T-helper 22 cell (primary cell): ENCODE measurements around the gene SAMD13.
"Not testable (repeated sequence)": the region's sequence is repeated elsewhere in the genome, so short reads cannot be mapped to it uniquely, and the experiment has no call there.

Source experiments
- DNase-seq: peaks from one replicate; pipeline ENCODE4 v3.0.0-alpha.2; 2020; ENCODE audit warnings: low read depth

Gene SAMD13

GRCh38 chr1:84286071-84286470 is 15.4 kb upstream of the SAMD13 start:
- DNase-seq, result no peak

DNA sequence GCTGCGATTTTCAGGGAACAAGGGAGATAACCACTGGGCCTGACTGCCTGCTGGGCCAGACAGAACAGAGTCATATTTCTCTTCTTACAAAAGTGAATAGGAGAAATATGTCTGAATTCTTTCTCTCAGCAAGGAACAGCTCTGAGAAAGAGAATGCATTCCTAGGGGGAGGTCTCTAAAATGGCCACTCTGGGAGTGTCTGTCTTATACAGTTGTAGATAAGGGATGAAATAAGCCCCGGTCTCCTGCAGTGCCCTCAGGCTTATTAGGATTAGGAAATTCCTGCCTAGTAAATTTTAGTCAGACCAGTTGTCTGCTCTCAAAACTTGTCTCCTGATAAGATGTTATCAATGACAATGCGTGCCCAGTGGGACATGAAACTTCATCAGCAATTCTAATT is 14.1 kb upstream of the SAMD13 start:
- not testable (repeated sequence) for DNase-seq

DNA sequence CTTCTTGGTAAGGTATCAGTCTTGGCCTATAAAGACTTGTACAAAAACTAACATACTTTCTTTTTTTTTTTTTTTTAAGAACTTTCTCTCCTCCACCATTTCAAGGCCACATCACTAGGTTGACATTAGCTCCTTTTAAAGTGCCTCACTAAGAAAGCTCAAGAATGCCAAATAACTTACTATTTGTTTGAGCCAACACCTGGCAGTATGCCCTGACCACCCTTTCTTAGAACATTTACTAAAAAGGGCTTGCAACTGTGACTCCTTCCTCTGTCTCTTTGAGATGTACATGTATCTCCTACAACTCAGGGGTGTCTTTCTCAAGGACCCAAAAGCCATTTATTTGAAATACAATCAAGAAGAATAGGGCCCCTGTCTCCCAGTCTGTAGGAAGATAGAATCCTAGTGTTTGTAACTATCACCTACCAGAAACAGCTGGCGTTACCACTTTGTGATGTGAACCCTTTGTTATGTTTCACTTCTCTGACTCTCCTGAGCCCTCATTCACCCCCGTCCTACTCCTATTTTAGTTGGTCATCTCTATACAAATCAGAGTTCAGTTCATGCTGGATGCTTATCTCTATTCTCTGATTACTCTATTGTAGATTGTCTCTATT is 12.2 kb upstream of the SAMD13 start:
- no peak for DNase-seq

DNA sequence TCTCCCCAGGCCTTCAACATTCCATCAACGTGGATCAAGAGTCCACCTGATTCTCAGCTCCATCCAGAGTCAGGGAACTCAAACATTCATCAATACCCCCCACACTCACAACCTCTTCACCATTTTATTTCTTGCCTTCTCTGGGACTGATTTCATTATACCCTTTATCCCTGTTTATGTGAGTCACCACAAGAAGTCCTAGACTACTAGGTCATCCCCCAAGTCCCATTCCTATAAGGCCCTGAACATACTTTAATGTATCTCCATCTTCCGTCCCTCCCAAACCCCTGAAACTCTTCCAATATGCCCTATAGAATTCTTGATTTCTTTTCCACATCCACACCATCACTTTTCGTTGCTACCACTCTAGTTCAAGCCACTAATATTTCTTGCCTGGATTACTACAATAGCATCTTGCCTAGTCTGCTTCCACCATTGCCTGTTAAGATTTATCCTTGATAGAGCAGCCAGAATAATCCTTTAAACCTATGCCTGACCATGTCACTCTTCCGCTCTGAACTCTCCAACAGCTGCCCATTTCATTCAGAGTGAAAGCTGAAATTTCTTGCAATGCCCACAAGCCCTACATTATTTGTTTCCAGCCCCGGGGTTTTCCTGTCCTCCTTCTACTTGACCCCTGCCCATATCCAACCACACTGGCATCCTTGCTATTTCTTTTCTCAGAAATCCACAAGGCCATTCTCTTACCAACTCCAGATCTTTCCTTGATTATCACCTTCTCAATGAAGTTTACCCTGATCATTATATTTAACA is 9.4 kb upstream of the SAMD13 start:
- DNase-seq, result no peak

- no peak for DNase-seq
Observed at GRCh38 chr1:84293766-84294165, 7.7 kb upstream of the SAMD13 start.

GRCh38 chr1:84294751-84295150 is 6.8 kb upstream of the SAMD13 start:
- DNase-seq, result no peak

DNA sequence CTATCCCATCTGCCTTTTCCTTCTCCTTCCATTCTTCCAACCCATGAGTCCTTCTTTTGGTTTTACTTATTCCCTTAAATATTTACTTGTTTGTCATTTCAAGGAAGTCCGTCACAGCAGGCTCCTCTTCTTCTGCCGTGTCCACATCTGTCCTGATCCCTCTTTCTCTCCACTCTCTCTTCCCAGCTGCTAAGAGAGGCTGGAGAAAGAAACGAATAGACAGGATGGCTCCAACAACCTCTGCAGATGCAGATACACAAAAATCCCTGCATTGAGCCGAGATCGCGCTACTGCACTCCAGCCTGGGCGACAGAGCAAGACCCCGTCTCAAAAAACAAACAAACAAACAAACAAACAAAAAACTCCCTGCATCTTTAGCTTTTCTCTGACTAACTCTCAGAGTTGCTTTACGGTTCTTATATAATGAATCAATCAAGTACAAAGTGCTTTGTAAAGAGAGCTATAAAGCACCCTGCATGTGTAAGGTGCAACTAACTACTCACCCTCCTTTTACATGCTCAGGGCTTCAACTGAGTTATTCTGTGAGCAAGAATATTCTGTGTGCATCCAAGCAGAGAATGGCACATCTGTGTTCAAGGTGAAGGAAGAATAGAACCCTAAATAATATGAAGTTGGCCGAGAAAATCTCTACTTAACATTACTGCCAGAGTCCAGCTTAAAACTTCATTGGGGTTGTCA is 3.8 kb upstream of the SAMD13 start:
- no peak for DNase-seq

- DNase-seq, result peak; percentile 8
Observed at GRCh38 chr1:84298328-84298683, 3.2 kb upstream of the SAMD13 start.

- DNase-seq, result no peak
Observed at GRCh38 chr1:84298684-84299535, 2.6 kb upstream of the SAMD13 start.

DNA sequence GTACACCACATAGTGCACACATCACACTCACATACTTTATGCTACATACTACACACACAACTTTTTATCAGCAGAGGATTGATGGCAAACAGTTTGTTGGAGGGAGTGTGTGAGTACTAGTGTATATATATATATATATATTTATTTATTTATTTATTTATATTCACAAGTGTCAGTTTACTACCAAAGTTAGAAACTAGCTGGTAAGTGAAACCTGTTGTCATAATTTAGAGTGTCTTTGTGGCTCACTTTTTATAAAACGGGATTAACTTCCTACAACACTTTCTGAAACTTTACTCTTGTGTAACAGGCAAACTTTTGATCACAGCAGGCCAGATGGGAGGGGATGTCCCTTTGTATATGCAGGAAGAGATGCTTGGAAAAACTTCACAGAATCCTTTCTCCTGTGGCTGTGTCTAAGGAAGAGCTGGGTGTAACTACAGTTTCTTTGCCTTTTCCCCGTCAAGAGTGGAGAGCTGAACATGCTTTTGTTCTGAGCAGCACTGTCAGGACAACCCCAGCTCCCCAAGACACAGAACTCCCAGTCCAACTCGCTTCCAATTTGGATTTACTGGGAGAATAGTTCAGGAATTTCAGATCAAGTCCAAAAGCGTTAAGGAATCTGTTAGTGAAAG is 1.9 kb upstream of the SAMD13 start:
- no peak for DNase-seq

DNA sequence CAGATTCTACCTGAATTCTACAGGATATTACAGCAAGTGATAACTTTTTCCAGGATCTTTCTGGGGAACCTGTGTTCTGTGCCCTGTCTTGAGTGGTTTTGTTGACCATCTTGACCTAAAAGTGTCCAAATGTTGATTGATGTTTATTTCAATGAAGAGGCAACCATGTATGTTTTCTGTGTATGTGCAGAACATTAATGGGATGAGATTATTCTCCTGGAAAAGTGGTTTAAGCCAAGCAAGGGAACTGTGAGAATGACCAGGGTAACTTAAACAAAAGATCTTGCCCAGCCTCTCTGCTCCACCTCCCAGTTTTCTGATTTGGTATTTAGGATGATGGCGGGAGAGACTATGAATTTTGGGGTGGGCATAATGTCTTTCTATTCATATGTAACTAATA is 1.0 kb upstream of the SAMD13 start:
- no peak for DNase-seq

- no peak for DNase-seq
Observed at GRCh38 chr1:84301785-84302385, 377 bp downstream of the SAMD13 start.

GRCh38 chr1:84303314-84303830 is 1.9 kb downstream of the SAMD13 start:
- DNase-seq, result no peak

- DNase-seq, result no peak
Observed at GRCh38 chr1:84307398-84307797, 5.9 kb downstream of the SAMD13 start.

DNA sequence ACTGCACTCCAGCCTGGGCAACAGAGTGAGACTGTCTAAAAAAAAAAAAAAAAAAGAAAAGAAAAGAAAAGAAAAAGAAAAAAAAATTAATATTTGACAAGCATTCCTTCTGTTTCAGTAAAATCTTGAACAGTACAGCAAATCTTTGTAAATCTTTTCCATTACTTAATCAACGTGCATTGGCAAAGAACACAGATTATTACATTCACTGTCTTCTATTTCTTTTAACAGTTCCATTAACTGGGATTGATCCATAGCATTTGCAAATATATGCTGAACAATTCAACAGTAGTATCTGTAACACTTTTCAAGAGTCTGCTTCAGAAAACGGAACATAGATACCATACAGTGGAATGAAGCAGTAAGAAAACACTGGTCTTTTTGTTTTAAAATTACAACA is 9.8 kb downstream of the SAMD13 start:
- DNase-seq, result no peak

GRCh38 chr1:84319662-84320061 is 18.2 kb downstream of the SAMD13 start:
- no peak for DNase-seq

- DNase-seq, result no peak
Observed at GRCh38 chr1:84327830-84328229, 26.3 kb downstream of the SAMD13 start.

DNA sequence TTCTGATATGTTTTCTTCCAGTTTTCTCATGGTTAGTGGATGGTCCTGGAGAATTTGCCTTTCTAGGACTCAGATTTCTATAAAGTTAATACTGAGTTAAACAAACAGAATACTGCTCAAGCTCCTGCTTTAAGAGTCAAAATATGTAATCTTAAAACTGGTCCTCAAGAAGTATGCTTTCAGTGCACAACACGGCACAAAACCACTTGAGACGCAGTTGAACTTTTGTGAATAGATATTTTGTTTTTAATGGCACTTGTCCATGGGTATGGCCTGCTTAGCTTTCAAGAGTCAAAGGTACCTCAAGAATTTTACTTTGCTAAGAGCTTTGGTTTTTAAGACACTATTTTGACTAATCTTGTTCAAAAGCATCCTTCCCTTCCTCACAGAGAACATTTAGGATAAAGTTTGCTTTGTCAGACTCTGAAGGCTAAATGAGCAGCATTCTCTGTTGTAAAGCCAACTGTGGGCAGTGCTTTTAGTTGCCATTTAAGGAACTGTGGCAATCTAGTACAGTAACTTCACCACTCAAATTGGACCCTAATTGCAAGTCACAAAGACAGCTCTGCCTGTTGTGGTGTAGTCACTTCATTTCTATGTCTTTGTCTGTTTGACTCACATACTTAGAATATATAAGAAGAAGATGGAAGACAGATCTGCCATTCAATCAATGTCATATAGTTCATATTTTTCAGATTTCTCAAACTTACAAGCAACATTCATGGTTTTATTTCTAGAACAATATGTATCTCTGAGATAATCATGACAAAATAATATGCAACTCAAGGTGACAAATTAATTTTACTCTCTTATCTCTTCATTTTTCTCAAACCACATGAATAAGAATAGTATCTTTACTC is 28.8 kb downstream of the SAMD13 start:
- no peak for DNase-seq

DNA sequence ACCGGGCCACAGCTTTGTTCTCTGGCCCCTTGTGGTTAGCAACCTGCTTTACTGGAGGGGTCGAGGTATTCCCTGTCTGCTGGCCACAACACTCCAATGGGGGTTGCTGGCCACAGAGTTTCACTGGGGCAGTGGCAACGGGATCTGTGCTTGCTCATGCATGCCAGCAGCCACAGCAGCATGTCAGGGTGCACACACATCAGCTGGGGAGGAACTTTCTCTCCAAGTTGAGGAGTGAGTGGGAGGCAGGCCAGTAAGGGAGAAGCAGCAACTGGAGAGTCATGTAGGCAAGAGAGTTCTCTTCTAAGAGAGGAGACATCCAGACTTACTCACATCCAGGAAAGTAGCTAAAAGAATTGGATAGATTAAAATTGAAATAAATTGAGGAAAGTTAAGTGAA is 38.0 kb downstream of the SAMD13 start:
- no peak for DNase-seq

DNA sequence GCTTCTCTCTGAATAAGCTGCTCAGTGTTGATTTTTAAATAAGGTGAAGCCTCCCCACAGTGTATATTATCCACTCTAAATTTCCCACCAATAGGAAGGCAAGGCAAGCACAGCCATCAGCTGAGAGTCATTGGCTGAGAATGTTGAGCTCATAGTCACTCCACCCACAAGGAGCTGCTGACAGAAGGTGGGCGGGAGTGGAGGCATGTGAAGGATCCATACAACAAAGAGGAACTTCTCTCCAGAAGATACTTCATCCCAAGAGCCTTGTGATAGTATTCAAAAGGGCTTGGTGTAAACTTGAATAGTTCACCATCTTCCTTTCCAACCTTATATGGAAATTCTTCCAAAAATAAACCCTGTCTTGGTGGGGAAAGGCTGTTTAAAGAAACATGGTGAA is 42.8 kb downstream of the SAMD13 start:
- no peak for DNase-seq
